PFSK-1 (cell line): ENCODE results near the gene CLEC16A.

Source experiments
- FOXP2 ChIP-seq: optimal IDR thresholded peaks from 2 replicates; pipeline ENCODE3; 2011; ENCODE audit warnings: borderline replicate concordance, control low read depth, inconsistent platforms; ENCODE audit not compliant: insufficient read depth; ENCODE audit errors: extremely low read length, extremely low read depth
- POLR2AphosphoS5 ChIP-seq: IDR thresholded peaks from 2 replicates; pipeline ENCODE4 v1.6.1; 2012; ENCODE audit warnings: low read depth, mild to moderate bottlenecking, control low read depth, low read length, moderate library complexity
- SIN3A ChIP-seq: IDR thresholded peaks from 2 replicates; pipeline ENCODE4 v1.6.1; 2012; ENCODE audit warnings: mild to moderate bottlenecking, low read length, moderate library complexity, borderline replicate concordance; ENCODE audit not compliant: insufficient read depth
- TAF1 ChIP-seq: IDR thresholded peaks from 2 replicates; pipeline ENCODE4 v1.6.1; 2012; ENCODE audit warnings: low read length, control low read depth, borderline replicate concordance; ENCODE audit not compliant: insufficient read depth
- TF ChIP-seq, protein P1 (sequence below), 2 experiments: IDR thresholded peaks; 2 replicates each; pipeline versions ENCODE4 v1.6.1 to v1.8.0; 2011 to 2012; ENCODE audit warnings: low read depth in 2 of 2, low read length in 2 of 2, control low read depth in 1 of 2, inconsistent platforms in 1 of 2, mild to moderate bottlenecking in 1 of 2, moderate library complexity in 1 of 2; ENCODE audit not compliant: insufficient read depth in 1 of 2

DNA sequence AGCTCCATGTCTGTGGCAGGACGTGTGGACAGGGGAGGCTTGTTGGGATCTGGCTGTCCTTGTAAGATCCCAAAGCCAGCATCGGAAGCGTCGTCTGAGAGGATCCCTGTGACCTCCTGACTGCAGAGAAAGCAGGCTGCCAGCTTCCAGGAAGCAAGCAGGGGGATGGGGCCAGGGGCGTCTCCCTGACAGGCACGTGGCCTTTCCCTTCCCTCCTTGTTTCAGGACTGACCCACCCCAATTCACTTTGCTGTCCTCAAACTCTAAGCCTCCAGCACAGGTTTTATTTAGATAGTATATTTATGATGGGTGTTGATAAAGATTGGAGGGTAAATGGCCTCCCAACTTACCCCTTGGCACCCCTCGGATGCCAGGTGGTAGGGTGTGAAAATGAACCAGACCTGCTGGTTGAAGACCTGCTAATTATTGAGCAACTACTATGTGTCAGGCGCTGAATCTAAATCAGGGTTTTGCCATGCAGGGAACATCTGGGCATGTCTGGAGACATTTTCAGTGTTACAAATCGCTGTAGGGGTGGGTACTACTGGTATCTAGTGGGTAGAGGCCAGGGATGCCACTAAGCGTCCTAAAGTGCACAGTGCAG lies 287.1 kb downstream of the CLEC16A start:
- TF ChIP-seq, protein P1, sequence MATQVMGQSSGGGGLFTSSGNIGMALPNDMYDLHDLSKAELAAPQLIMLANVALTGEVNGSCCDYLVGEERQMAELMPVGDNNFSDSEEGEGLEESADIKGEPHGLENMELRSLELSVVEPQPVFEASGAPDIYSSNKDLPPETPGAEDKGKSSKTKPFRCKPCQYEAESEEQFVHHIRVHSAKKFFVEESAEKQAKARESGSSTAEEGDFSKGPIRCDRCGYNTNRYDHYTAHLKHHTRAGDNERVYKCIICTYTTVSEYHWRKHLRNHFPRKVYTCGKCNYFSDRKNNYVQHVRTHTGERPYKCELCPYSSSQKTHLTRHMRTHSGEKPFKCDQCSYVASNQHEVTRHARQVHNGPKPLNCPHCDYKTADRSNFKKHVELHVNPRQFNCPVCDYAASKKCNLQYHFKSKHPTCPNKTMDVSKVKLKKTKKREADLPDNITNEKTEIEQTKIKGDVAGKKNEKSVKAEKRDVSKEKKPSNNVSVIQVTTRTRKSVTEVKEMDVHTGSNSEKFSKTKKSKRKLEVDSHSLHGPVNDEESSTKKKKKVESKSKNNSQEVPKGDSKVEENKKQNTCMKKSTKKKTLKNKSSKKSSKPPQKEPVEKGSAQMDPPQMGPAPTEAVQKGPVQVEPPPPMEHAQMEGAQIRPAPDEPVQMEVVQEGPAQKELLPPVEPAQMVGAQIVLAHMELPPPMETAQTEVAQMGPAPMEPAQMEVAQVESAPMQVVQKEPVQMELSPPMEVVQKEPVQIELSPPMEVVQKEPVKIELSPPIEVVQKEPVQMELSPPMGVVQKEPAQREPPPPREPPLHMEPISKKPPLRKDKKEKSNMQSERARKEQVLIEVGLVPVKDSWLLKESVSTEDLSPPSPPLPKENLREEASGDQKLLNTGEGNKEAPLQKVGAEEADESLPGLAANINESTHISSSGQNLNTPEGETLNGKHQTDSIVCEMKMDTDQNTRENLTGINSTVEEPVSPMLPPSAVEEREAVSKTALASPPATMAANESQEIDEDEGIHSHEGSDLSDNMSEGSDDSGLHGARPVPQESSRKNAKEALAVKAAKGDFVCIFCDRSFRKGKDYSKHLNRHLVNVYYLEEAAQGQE (IDR thresholded peaks at IDR 0.05; ENCODE audit: insufficient read depth in 1 of 2, low read depth in 2 of 2, low read length in 2 of 2) = no peak
- TF ChIP-seq POLR2AphosphoS5 (no peak), SIN3A (no peak), TAF1 (no peak), FOXP2 (no peak)
